PFSK-1 (cell line): ENCODE data around the gene SLIT3.

ENCODE experiments used
- FOXP2 ChIP-seq: optimal IDR thresholded peaks from 2 replicates; pipeline ENCODE3; 2011; ENCODE audit warnings: borderline replicate concordance, control low read depth, inconsistent platforms; ENCODE audit not compliant: insufficient read depth; ENCODE audit errors: extremely low read length, extremely low read depth
- POLR2AphosphoS5 ChIP-seq: IDR thresholded peaks from 2 replicates; pipeline ENCODE4 v1.6.1; 2012; ENCODE audit warnings: low read depth, mild to moderate bottlenecking, control low read depth, low read length, moderate library complexity
- TAF1 ChIP-seq: IDR thresholded peaks from 2 replicates; pipeline ENCODE4 v1.6.1; 2012; ENCODE audit warnings: low read length, control low read depth, borderline replicate concordance; ENCODE audit not compliant: insufficient read depth

DNA sequence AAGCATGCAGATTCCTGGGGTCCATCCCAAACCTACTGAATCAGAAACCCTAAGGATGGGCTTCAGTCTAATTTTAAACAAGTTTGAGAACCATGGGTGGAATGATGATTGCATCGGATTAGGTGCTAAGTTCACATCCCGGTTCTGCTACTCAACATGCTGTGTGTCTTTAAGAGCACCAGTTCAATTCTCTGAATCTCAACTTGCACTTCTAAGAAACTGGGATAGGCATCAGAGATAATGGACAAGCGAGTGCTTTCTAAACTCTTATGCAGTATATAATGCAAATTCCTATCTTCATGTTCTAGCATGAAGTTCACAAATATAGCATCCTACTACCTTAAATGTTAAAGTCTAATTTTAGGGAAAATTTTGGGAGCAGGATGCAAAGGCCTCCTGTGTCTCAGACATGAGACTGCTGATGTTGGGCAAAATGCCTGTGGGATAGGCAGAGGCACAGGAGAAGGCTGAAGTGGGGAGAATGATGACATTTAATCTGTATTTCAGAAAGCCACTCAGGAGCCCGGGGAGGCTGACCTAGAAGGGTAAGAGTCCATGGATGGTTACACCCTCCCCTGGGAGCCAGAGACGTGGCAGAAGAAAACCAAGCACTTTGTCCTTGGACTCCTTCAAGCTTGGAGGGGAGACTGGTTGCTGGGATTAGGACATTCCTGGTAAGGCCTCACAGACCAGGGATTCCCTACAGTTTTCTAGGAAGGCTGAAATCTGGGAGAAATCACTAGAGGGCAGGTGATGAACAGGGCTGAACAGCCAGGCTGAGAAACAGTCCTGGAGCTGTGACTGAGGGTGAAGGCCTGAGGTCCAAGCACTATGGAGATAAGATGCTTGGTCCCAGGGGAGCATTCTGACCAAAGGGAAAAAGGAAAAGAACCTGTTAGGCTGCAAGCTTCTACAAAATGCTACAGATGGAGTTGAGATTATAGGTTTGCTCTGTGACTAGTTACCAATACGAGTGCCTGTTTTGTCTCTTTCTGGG lies 409.8 kb downstream of the SLIT3 start:
- TF ChIP-seq POLR2AphosphoS5 (no peak), FOXP2 (no peak), TAF1 (no peak)
